Vagina (tissue), 2 donors: ENCODE results near the gene RPL36A.

Experiments used
- POLR2A ChIP-seq, 2 donors: fragments of 450-650 bp; IDR thresholded peaks; one replicate each; pipeline ENCODE4 v1.6.1; 2017; ENCODE audit warnings: antibody characterized with exemption in 2 of 2, mild to moderate bottlenecking in 2 of 2, moderate library complexity in 2 of 2
- POLR2AphosphoS5 ChIP-seq, 2 donors: sonication (generic); formaldehyde crosslinking; IDR thresholded peaks; one replicate each; pipeline ENCODE4 v1.9.0; 2017; ENCODE audit warnings: antibody characterized with exemption in 2 of 2, mild to moderate bottlenecking in 2 of 2, low read depth in 1 of 2; ENCODE audit not compliant: insufficient read depth in 1 of 2
- TF ChIP-seq, protein P1 (sequence below), 3 experiments: fragments of 450-650 bp in 2 of 3; fragments of 200-600 bp in 1 of 3; sonication (generic) in 1 of 3; IDR thresholded peaks; one replicate each; pipeline ENCODE4 v1.5.1; 2017 to 2019; ENCODE audit warnings: antibody characterized with exemption in 3 of 3, mild to moderate bottlenecking in 2 of 3, moderate library complexity in 2 of 3

DNA sequence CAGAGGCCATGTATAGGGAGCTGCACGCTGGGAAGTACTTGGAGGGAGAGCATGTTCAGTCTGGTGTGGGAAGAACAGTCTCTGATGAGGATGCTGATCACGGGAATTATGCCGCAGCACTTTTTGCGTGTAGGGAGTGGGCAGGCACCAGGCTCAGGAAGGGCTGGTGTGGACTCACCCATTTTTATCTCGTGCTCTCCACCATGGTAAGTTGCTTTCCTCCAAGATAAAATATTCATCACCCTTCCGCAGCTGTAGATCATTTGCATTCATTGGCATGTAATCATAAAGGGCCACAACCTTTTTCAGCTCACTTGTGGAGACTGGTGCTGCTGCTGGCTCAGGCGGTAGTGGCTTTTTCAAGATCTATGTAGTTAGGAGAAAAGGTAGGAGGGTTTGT lies 30.4 kb upstream of the RPL36A start:
- TF ChIP-seq, protein P1, sequence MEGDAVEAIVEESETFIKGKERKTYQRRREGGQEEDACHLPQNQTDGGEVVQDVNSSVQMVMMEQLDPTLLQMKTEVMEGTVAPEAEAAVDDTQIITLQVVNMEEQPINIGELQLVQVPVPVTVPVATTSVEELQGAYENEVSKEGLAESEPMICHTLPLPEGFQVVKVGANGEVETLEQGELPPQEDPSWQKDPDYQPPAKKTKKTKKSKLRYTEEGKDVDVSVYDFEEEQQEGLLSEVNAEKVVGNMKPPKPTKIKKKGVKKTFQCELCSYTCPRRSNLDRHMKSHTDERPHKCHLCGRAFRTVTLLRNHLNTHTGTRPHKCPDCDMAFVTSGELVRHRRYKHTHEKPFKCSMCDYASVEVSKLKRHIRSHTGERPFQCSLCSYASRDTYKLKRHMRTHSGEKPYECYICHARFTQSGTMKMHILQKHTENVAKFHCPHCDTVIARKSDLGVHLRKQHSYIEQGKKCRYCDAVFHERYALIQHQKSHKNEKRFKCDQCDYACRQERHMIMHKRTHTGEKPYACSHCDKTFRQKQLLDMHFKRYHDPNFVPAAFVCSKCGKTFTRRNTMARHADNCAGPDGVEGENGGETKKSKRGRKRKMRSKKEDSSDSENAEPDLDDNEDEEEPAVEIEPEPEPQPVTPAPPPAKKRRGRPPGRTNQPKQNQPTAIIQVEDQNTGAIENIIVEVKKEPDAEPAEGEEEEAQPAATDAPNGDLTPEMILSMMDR (IDR thresholded peaks at IDR 0.05) = no peak
- TF ChIP-seq POLR2A (IDR thresholded peaks at IDR 0.05) (no peak), POLR2AphosphoS5 (IDR thresholded peaks at IDR 0.05; ENCODE audit: insufficient read depth in 1 of 2, low read depth in 1 of 2) (no peak)
